Superior temporal gyrus (tissue), 1 donor: Measurements from ENCODE around the gene GCLM.

ENCODE experiments used
- DNase-seq: peaks from one replicate; pipeline ENCODE4 v3.0.0-alpha.2; 2016; ENCODE audit errors: extremely low spot score

GCLM gene

DNA sequence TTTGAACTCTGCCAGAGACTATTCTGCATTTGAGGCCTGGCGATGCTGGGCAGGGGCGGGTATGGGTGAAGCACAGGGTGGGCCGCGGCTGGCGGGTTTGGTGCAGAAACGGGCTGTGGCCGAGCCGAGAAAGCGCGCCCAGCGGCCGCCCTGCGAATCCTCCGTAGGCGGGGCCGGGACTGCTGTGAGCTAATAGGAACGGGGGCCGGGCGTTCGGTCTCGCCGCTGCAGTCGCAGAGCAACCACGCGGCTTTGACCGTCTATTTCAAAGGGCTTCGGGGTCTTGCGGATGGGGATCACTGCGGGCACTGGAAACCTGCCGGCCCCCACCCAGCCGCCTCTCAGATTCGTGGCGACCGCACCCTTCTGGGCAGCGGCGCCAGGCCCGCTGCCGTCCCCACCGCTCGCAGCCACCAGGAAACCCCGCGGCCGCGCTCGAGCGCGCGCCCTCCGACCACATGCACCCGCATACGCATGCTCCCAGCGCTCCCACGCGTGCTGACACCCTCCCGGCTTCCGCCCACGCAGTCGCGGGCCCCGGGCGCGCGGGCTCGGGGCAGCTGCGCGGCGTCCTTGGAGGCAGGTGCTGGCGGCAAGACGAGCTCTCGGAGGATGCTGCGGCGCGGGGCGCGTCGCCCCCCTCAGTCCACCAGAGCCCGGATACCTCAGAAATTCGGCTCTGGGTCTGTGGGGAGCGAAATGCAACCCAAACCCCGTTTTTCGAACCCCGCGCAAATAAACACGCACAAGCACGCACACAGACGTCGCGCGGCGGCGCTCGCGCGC is 62.8 kb downstream of the GCLM start:
- DNase-seq: peak; percentile 84

DNA sequence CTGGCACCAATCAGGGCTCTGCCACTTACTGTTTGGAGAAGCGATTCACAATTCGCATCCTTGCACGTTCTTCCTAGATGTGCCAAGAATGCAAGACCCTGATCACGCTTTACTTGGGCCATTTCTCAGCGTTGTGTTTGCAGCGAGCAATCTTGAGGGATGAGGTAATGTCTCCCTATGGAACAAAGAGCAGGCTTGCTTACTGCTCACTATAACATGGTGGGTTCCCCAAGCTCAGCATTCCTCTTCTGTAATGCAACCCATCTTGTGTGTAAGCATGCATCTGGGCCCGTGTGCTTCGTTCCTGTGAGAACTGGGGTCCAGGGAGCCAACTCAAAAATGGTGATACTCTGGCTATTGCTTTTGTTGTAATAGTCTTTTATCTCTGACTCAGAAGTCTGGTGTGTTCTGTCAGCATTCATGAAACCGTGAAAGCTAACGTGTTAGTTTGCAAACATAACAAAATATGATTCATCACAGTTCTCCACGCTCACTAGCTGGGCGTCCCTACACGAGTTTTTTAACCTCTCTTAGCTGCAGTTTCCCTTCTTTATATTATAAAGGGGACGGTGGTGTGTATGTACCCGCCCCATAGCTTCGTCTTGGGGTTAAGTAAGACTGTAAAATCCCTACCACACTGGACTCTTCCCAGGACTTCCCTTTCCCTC is 63.6 kb downstream of the GCLM start:
- DNase-seq: peak; percentile 77

DNA sequence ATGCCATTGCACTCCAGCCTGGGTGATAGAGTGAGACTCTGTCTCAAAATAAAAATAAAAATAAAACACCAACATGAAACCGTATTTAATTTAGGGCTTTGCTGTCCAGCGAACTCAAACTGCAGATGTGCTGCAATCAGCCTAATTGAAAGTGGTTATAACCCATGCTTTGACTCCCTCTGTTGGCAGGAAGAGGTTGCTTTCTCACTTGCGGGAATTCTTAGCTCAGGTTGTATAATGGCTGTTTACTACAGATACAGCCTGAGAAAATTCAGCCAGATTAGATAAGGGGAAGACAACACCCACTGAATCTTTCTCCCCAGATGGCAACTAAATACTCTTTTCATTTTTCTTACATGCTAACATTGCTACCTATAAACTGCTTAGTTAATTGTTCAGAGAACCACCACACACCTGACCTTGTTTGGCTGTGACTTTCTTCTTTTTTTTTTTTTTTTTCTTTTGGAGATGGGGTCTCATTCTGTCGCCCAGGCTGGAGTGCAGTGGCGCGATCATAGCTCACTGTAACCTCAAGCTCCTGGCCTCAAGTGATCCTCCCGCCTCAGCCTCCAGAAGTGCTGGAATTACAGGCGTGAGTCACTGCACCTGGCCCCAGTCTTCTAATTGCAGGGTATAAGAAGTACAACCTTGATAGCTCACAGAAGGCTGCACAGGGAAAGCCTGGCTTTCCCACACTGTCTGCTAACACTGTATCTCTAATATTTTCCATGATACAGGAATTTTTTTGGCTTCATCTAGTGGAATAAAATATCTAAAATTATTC is 64.8 kb downstream of the GCLM start:
- DNase-seq: peak; percentile 88

GRCh38 chr1:93842750-93843500 is 66.3 kb downstream of the GCLM start:
- DNase-seq: no peak

- no peak for DNase-seq
These were observed 67.5 kb downstream of the GCLM start for GRCh38 chr1:93841771-93842170.

- no peak for DNase-seq
These were observed 68.2 kb downstream of the GCLM start for GRCh38 chr1:93840956-93841482.

GRCh38 chr1:93839753-93840152 is 69.5 kb downstream of the GCLM start:
- DNase-seq: no peak

DNA sequence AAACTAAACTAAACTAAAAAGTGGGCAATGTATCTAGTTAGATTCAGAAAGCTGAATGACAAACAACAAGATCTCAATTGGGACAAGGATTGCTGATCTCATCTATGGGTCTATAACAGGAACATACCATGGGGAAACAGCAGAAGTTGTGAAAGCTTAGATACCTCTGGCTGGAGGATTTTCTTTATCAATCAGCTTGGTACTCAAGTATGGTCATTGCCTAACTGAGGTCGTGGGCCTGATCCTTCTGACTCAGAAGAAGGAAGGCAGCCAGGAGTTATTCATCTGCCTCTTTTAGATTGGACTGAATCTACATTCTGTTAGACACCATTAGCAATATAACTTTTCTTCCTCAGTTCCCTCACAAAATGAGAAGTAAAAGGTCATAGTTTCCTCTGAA is 69.9 kb downstream of the GCLM start:
- DNase-seq: no peak

DNA sequence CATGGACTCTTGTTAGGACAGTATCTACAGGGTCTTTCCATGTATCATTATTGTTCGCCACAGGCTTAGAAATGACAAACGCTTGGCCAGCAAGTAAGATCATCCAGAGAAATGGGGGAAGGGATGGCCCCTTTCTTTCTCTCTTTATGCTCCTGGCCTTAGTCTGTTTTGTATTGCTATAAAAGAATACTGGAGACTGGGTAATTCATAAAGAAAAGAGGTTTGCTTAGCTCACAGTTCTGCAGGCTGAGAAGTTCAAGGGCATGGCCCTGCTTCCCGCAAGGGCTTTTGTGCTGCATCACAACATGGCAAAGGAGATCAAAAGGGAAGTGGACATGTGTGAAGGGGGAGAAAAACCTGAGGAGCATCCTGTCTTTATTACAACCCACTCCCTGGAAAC is 71.3 kb downstream of the GCLM start:
- DNase-seq: no peak
